A673 (cell line): ENCODE measurements around the gene IGSF21. TPM values are rescaled to one million over a fixed set of nuclear protein-coding genes. Genes with fewer than 3 reads are reported as not detected.

Source experiments
- BruUV-seq: library from RNA; stranded (reverse); fragments of 400-500 nt; replicated peaks from 2 replicates; lab custom pipeline; 2021; lab: Mats Ljungman, UMichigan
- CTCF ChIA-PET: fragments of 300-600 bp; sonication (Branson Sonifier 250); formaldehyde crosslinking; loops from one replicate; lab custom pipeline; 2022; ENCODE audit warnings: antibody characterized with exemption; lab: Charles Lee
- POLR2A ChIA-PET: fragments of 300-600 bp; sonication (Branson Sonifier 250); formaldehyde crosslinking; loops from one replicate; lab custom pipeline; 2022; ENCODE audit warnings: antibody characterized with exemption; ENCODE audit not compliant: low non-redundant PET; lab: Charles Lee
- DNase-seq: peaks from one replicate; pipeline ENCODE4 v3.0.0-alpha.2; 2015; ENCODE audit warnings: low spot score
- H3K27ac ChIP-seq: fragments of 200-600 bp; sonication (generic); 2 replicates; pipeline ENCODE4 v1.5.1; 2016; ENCODE audit warnings: mixed run types, low read depth, mild to moderate bottlenecking, mixed read lengths, antibody characterized with exemption, low read length; ENCODE audit not compliant: poor library complexity, severe bottlenecking
- H3K27me3 ChIP-seq: fragments of 200-600 bp; sonication (generic); replicated peaks from 2 replicates; pipeline ENCODE4 v1.6.1; 2017; ENCODE audit warnings: mixed run types, low read depth, mild to moderate bottlenecking, mixed read lengths, antibody characterized with exemption, low read length; ENCODE audit not compliant: insufficient read depth, poor library complexity
- H3K36me3 ChIP-seq: fragments of 200-600 bp; sonication (generic); 2 replicates; pipeline ENCODE4 v1.6.1; 2016; ENCODE audit warnings: mixed run types, mild to moderate bottlenecking, mixed read lengths, antibody characterized with exemption, low read length; ENCODE audit not compliant: insufficient read depth, poor library complexity, severe bottlenecking
- H3K4me1 ChIP-seq: fragments of 200-600 bp; sonication (generic); 2 replicates; pipeline ENCODE4 v1.6.1; 2017; ENCODE audit warnings: mixed run types, mild to moderate bottlenecking, mixed read lengths, antibody characterized with exemption, low read length; ENCODE audit not compliant: insufficient read depth, poor library complexity, severe bottlenecking
- H3K4me3 ChIP-seq: fragments of 200-600 bp; sonication (generic); 2 replicates; pipeline ENCODE4 v1.5.1; 2016; ENCODE audit warnings: low read depth, mixed run types, mild to moderate bottlenecking, mixed read lengths, low read length; ENCODE audit not compliant: poor library complexity, severe bottlenecking
- H3K9me3 ChIP-seq: fragments of 200-600 bp; sonication (generic); 2 replicates; pipeline ENCODE4 v1.6.1; 2016; ENCODE audit warnings: mixed run types, low read depth, mild to moderate bottlenecking, mixed read lengths, antibody characterized with exemption, low read length; ENCODE audit not compliant: poor library complexity, severe bottlenecking
- EZH2 ChIP-seq: fragments of 200-600 bp; sonication (generic); IDR thresholded peaks from 2 replicates; pipeline ENCODE4 v1.6.1; 2017; ENCODE audit warnings: borderline replicate concordance, low read depth, mild to moderate bottlenecking, mixed read lengths, antibody characterized with exemption, low read length; ENCODE audit not compliant: poor library complexity, severe bottlenecking
- intact Hi-C: fragments of 100-400 bp; cut with micrococcal nuclease; formaldehyde crosslinking; loops from one replicate; pipeline ENCODE4 v1.10.0; 2022; ENCODE audit not compliant: unreplicated experiment
- total RNA-seq: library from RNA; stranded (reverse); gene quantifications from 2 replicates; pipeline ENCODE4 v1.2.3, GENCODE V29; 2021
- TF ChIP-seq, protein P1 (sequence below): fragments of 300-800, 200-600 bp; sonication (generic); conservative IDR thresholded peaks from 2 replicates; pipeline ENCODE4 v1.5.1; 2017; ENCODE audit warnings: low read depth, mild to moderate bottlenecking, antibody characterized with exemption, low read length, moderate library complexity, mixed read lengths

The IGSF21 gene
- total RNA-seq, 1 experiment from 2014 or later: 3.2 TPM

DNA sequence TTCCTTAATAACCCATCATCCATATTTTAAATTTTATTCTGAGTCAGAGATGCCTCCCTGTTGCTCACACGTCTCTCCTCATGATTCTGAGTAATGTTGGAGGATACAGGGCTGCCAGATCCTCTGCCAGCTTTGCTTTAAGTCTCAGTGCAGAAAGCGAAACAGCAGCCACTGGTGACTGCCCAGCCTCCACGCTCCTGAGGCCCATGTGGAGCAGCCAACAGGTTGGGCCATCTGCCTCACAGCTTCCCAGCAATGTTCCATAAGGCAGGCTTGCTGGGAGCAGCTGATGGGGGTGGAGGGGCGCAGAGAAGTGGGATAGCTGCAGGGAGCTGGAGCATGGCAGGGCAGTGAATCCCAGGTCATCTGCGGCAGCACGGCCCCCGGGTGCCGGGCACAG lies 104.2 kb downstream of the IGSF21 start:
- Histone ChIP-seq H3K4me3 (no peak overlapping the region), H3K9me3 (no peaks in the 10 kb centered on the region), H3K27ac (no peak overlapping the region), H3K36me3 (no peaks in the 10 kb centered on the region), H3K4me1 (no peaks in the 10 kb centered on the region), H3K27me3 (no peaks in the 10 kb centered on the region)
- DNase-seq: no peak
- intact Hi-C loops: no loop called here
- no peak for TF ChIP-seq EZH2
- TF ChIP-seq, protein P1, sequence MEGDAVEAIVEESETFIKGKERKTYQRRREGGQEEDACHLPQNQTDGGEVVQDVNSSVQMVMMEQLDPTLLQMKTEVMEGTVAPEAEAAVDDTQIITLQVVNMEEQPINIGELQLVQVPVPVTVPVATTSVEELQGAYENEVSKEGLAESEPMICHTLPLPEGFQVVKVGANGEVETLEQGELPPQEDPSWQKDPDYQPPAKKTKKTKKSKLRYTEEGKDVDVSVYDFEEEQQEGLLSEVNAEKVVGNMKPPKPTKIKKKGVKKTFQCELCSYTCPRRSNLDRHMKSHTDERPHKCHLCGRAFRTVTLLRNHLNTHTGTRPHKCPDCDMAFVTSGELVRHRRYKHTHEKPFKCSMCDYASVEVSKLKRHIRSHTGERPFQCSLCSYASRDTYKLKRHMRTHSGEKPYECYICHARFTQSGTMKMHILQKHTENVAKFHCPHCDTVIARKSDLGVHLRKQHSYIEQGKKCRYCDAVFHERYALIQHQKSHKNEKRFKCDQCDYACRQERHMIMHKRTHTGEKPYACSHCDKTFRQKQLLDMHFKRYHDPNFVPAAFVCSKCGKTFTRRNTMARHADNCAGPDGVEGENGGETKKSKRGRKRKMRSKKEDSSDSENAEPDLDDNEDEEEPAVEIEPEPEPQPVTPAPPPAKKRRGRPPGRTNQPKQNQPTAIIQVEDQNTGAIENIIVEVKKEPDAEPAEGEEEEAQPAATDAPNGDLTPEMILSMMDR: no peak
- no TSS peak for BruUV-seq
- POLR2A ChIA-PET: no interaction called here
- CTCF ChIA-PET: no interaction called here

DNA sequence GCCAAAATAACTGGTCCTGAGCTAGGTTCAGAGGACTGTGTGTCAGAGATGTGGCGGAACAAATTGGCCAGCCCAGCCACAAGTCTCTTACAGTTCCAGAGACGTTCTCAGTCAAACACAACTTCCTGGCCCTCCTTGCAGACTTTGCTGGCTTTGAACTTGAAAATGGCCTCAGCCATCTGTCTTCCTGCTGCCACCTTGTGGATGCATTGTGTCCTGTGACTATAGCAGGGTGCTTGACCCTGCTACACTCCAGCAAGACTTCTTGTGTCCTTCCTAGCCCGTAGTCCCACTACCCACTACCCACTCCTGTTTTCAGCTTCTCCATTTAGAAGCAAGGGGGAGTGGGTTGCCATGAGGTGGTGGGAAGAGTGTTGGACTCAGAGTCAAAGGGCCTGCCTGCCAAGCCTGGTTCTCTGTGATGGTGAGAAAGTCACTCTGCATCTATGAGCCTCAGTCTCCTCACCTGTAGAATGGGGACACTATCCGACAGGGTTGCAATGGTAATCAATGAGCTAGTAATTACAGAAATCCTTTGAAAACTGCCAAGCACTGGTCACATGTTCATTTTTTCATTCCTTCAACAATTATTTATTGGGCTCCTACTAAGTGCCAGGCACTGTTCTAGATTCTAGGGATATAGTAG lies 109.9 kb downstream of the IGSF21 start:
- Histone ChIP-seq H3K27me3 (no peaks in the 10 kb centered on the region), H3K4me3 (no peak overlapping the region), H3K36me3 (no peaks in the 10 kb centered on the region), H3K4me1 (no peaks in the 10 kb centered on the region), H3K9me3 (no peaks in the 10 kb centered on the region), H3K27ac (no peak overlapping the region)
- intact Hi-C loops: loop anchor here (5.0 kb wide), 1 partner anchor 295 kb away; no protein-coding TSS in a partner anchor
- POLR2A ChIA-PET: no interaction called here
- no peak for TF ChIP-seq EZH2
- TF ChIP-seq, protein P1: peak; percentile 67
- BruUV-seq: no TSS peak
- peak; percentile 49 for DNase-seq
- CTCF ChIA-PET: no interaction called here

DNA sequence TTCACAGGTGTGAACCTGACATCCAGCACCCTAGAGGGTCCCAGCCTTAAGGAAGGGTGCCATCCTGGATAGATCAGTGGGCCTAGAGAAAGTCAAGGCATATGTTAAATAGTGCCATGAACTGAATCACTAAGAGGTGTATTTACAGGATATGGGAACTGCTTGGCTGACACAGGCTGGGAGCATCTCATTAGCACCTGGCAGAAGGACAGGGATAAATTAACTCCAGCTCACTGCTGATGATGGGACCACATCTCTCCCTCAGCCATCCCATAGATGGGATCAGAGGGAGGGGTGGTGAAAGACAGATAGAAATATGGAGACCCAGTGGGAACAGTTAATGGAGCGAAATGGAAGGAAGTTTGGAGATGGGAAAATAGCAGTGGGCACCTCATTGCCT lies 122.0 kb downstream of the IGSF21 start:
- Histone ChIP-seq H3K4me3 (no peak overlapping the region), H3K36me3 (no peaks in the 10 kb centered on the region), H3K27me3 (no peaks in the 10 kb centered on the region), H3K4me1 (no peaks in the 10 kb centered on the region), H3K9me3 (peaks cover 7% of the 10 kb centered on the region), H3K27ac (no peak overlapping the region)
- no peak for DNase-seq
- no peak for TF ChIP-seq EZH2
- TF ChIP-seq, protein P1: no peak
- intact Hi-C loops: no loop called here
- CTCF ChIA-PET: no interaction called here
- no TSS peak for BruUV-seq
- POLR2A ChIA-PET: no interaction called here
